Neural progenitor cell (in vitro differentiated cells): Measurements from ENCODE around the gene NDUFAF7.

Experiments used
- EZH2phosphoT487 ChIP-seq: fragments of 200-600 bp; sonication (generic); IDR thresholded peaks from 2 replicates; pipeline ENCODE4 v1.6.1; 2017; ENCODE audit warnings: antibody characterized with exemption
- TF ChIP-seq, protein P1 (sequence below): fragments of 200-600 bp; sonication (generic); IDR thresholded peaks from 2 replicates; pipeline ENCODE4 v1.5.1; 2017; ENCODE audit warnings: antibody characterized with exemption, mild to moderate bottlenecking

DNA sequence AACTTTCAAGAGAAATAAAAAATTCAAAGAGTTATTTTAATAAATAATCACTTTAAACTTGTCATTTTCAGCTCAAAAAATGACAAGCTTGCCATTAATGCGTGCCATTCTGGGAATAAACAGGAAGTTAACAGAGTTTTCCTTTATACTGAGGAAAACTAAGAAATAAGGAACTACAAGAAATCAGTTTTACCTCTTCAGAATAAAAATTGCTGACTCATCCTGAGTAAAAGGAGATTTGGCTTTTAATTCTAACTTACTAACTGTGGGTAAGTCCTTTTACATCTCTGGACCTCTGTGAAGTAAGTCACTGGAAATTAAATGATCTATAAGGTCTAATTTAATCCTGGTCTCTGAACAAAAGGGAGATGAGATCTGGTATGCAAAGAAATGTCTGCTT is 16.2 kb upstream of the NDUFAF7 start:
- TF ChIP-seq, protein P1, sequence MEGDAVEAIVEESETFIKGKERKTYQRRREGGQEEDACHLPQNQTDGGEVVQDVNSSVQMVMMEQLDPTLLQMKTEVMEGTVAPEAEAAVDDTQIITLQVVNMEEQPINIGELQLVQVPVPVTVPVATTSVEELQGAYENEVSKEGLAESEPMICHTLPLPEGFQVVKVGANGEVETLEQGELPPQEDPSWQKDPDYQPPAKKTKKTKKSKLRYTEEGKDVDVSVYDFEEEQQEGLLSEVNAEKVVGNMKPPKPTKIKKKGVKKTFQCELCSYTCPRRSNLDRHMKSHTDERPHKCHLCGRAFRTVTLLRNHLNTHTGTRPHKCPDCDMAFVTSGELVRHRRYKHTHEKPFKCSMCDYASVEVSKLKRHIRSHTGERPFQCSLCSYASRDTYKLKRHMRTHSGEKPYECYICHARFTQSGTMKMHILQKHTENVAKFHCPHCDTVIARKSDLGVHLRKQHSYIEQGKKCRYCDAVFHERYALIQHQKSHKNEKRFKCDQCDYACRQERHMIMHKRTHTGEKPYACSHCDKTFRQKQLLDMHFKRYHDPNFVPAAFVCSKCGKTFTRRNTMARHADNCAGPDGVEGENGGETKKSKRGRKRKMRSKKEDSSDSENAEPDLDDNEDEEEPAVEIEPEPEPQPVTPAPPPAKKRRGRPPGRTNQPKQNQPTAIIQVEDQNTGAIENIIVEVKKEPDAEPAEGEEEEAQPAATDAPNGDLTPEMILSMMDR: no peak
- TF ChIP-seq EZH2phosphoT487: no peak
